Measurements from ENCODE around the gene GCSAM. TPM values are rescaled to one million over a fixed set of nuclear protein-coding genes. Genes with fewer than 3 reads are reported as not detected.
A peak's percentile ranks its signal among the peaks of the same experiment; 100 is the strongest.

Gene GCSAM
- polyA plus RNA-seq, 2 of the 4 experiments (the other 2 are of a cell fraction): not detected

DNA sequence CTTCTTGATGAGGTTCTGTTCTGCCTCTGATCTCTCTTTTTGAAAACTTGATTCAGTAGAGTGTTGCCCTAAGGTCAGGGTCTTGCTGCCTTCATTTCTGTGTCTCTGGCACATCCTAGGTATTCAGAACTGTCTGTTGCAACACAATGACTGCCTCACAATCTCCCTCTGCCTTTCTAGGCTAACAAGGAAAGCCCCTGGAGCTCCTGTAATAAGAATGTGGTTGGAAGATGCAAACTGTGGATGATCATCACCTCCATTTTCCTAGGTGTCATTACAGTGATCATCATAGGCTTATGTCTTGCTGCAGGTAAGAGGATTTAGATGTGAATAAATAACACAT lies 39.9 kb downstream of the GCSAM start:
- no peak for FAIRE-seq
- ChIA-PET POLR2A (no interaction called here), CTCF (interaction anchor here (1.2 to 1.6 kb wide), 2 partner anchors 18 kb away, joined by 5 read pairs; no protein-coding TSS in a partner anchor)
- 0 out of 6 replicates have a peak overlapping the region, but pooled peaks of 1 of the 2 experiments have one; percentile 6 for H3K27ac ChIP-seq
- ATAC-seq: no peak
- H3K9me3 ChIP-seq: no peaks in the 10 kb centered on the region
- no peak for DNase-seq (ENCODE audit: low read depth in 1 of 2, low spot score in 1 of 2)
- TF ChIP-seq JUN (IDR thresholded peaks at IDR 0.05) (no peak), ZNF302 (CRISPR knock-in tag; IDR thresholded peaks at IDR 0.05) (no peak), POLR2A (IDR thresholded peaks at IDR 0.05; ENCODE audit: low read length) (no peak), NPAS2 (CRISPR knock-in tag; IDR thresholded peaks at IDR 0.05; ENCODE audit: borderline replicate concordance) (no peak), HDAC2 (IDR thresholded peaks at IDR 0.05) (no peak), HOXB13 (CRISPR knock-in tag; IDR thresholded peaks at IDR 0.05; ENCODE audit: low read depth) (no peak), MYC (IDR thresholded peaks at IDR 0.05; ENCODE audit: borderline replicate concordance, low read length) (no peak), CBX2 (IDR thresholded peaks at IDR 0.05; ENCODE audit: borderline replicate concordance, low read depth) (no peak), CBX8 (IDR thresholded peaks at IDR 0.05) (no peak), EHMT2 (IDR thresholded peaks at IDR 0.05; ENCODE audit: low read depth) (no peak), CHD4 (IDR thresholded peaks at IDR 0.05; ENCODE audit: borderline replicate concordance) (no peak)
- TF ChIP-seq, protein P1, sequence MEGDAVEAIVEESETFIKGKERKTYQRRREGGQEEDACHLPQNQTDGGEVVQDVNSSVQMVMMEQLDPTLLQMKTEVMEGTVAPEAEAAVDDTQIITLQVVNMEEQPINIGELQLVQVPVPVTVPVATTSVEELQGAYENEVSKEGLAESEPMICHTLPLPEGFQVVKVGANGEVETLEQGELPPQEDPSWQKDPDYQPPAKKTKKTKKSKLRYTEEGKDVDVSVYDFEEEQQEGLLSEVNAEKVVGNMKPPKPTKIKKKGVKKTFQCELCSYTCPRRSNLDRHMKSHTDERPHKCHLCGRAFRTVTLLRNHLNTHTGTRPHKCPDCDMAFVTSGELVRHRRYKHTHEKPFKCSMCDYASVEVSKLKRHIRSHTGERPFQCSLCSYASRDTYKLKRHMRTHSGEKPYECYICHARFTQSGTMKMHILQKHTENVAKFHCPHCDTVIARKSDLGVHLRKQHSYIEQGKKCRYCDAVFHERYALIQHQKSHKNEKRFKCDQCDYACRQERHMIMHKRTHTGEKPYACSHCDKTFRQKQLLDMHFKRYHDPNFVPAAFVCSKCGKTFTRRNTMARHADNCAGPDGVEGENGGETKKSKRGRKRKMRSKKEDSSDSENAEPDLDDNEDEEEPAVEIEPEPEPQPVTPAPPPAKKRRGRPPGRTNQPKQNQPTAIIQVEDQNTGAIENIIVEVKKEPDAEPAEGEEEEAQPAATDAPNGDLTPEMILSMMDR (IDR thresholded peaks at IDR 0.05): no peak
- H3K4me3 ChIP-seq: no peak overlapping the region
- H3K4me2 ChIP-seq: no peak overlapping the region
- peaks cover 36% of the 10 kb centered on the region for H3K4me1 ChIP-seq

DNA sequence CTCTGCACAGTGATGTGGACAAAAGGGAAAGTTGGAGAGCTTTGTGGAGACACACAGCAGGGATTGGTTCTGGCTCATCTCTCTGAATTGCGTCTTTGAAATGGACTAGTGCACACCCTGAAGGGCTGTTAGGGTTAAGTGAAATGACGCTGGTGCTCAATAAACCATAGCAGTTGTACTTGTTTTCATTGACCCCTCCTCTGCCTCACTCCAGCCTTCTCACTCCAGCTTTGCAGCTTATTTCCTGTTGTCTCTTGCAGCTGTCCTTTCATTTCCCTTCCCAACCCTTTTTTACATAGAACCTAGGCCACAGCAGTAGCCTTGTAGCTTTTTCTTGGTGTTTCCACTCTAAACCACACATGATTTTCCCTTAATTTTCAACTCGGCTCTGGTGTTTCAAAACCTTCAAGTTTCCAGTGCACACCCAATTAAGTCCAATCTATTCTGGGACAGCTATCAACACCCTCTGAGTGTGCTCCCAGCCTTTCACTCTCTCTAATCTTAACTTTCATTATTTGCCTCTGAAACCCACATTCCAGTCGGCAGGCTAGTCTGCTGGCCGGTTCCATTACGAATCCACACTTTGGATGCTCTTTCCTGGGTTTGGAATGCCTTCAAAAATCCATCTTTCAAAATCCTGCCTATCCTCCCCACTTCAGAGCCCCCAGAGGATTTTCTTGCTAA lies 40.4 kb downstream of the GCSAM start:
- ATAC-seq: no peak
- WGBS (ENCODE audit: missing lambda C conversion rate): 88% methylated on average over 6 of the region's 6 CpGs
- ChIA-PET POLR2A (no interaction called here), CTCF (interaction anchor here (0.7 to 1.6 kb wide), 2 partner anchors 19 to 49 kb away, joined by 3 to 5 read pairs; no protein-coding TSS in a partner anchor)
- Histone ChIP-seq H3K4me2 (no peak overlapping the region), H3K9me3 (no peaks in the 10 kb centered on the region), H3K4me3 (no peak overlapping the region), H3K27ac (0 out of 6 replicates have a peak overlapping the region, but pooled peaks of 1 of the 2 experiments have one; percentile 6), H3K4me1 (peaks cover 36% of the 10 kb centered on the region)
- no peak for FAIRE-seq
- no peak for TF ChIP-seq RFX5 (IDR thresholded peaks at IDR 0.05)
- TF ChIP-seq, protein P2, sequence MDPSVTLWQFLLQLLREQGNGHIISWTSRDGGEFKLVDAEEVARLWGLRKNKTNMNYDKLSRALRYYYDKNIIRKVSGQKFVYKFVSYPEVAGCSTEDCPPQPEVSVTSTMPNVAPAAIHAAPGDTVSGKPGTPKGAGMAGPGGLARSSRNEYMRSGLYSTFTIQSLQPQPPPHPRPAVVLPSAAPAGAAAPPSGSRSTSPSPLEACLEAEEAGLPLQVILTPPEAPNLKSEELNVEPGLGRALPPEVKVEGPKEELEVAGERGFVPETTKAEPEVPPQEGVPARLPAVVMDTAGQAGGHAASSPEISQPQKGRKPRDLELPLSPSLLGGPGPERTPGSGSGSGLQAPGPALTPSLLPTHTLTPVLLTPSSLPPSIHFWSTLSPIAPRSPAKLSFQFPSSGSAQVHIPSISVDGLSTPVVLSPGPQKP (IDR thresholded peaks at IDR 0.05; ENCODE audit: low read depth, low read length): no peak
- no peak for TF ChIP-seq RAD21 (conservative IDR thresholded peaks at IDR 0.05 in 1 of 2, IDR thresholded peaks at IDR 0.05 in 1 of 2)
- no peak for TF ChIP-seq FOSB (CRISPR knock-in tag; IDR thresholded peaks at IDR 0.05)
- no peak for TF ChIP-seq MAZ (IDR thresholded peaks at IDR 0.05; ENCODE audit: borderline replicate concordance, low read depth, low read length)
- no peak for TF ChIP-seq ESRRA (IDR thresholded peaks at IDR 0.05; ENCODE audit: borderline replicate concordance, low read length)
- TF ChIP-seq, protein P3, sequence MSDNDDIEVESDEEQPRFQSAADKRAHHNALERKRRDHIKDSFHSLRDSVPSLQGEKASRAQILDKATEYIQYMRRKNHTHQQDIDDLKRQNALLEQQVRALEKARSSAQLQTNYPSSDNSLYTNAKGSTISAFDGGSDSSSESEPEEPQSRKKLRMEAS (IDR thresholded peaks at IDR 0.05): no peak
- TF ChIP-seq, protein P4, sequence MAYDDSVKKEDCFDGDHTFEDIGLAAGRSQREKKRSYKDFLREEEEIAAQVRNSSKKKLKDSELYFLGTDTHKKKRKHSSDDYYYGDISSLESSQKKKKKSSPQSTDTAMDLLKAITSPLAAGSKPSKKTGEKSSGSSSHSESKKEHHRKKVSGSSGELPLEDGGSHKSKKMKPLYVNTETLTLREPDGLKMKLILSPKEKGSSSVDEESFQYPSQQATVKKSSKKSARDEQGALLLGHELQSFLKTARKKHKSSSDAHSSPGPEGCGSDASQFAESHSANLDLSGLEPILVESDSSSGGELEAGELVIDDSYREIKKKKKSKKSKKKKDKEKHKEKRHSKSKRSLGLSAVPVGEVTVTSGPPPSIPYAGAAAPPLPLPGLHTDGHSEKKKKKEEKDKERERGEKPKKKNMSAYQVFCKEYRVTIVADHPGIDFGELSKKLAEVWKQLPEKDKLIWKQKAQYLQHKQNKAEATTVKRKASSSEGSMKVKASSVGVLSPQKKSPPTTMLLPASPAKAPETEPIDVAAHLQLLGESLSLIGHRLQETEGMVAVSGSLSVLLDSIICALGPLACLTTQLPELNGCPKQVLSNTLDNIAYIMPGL (CRISPR knock-in tag; IDR thresholded peaks at IDR 0.05; ENCODE audit: borderline replicate concordance): no peak
- TF ChIP-seq HDAC2 (IDR thresholded peaks at IDR 0.05): no peak
- no peak for TF ChIP-seq CBX2 (IDR thresholded peaks at IDR 0.05; ENCODE audit: borderline replicate concordance, low read depth)
- TF ChIP-seq CBX8 (IDR thresholded peaks at IDR 0.05): no peak
- no peak for TF ChIP-seq CHD4 (IDR thresholded peaks at IDR 0.05; ENCODE audit: borderline replicate concordance)
- no peak for TF ChIP-seq CHD2 (IDR thresholded peaks at IDR 0.05; ENCODE audit: low read length, partially characterized antibody)
- TF ChIP-seq JUNB (IDR thresholded peaks at IDR 0.05): no peak
- no peak for TF ChIP-seq FOSL2 (IDR thresholded peaks at IDR 0.05)
- no peak for TF ChIP-seq FOSL2 (CRISPR knock-in tag; IDR thresholded peaks at IDR 0.05)
- TF ChIP-seq KDM1A (IDR thresholded peaks at IDR 0.05; ENCODE audit: low read depth): no peak
- TF ChIP-seq, protein P5, sequence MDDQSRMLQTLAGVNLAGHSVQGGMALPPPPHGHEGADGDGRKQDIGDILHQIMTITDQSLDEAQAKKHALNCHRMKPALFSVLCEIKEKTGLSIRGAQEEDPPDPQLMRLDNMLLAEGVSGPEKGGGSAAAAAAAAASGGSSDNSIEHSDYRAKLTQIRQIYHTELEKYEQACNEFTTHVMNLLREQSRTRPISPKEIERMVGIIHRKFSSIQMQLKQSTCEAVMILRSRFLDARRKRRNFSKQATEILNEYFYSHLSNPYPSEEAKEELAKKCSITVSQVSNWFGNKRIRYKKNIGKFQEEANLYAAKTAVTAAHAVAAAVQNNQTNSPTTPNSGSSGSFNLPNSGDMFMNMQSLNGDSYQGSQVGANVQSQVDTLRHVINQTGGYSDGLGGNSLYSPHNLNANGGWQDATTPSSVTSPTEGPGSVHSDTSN (IDR thresholded peaks at IDR 0.05): no peak
- no peak for TF ChIP-seq HOXB13 (CRISPR knock-in tag; IDR thresholded peaks at IDR 0.05; ENCODE audit: low read depth)
- TF ChIP-seq ZNF302 (CRISPR knock-in tag; IDR thresholded peaks at IDR 0.05): no peak
- TF ChIP-seq GATA3 (IDR thresholded peaks at IDR 0.05; ENCODE audit: borderline replicate concordance): no peak
- DNase-seq (ENCODE audit: low read depth in 1 of 2, low spot score in 1 of 2): no peak
